HCT116 (cell line): ENCODE data around the gene TNRC6A. TPM values are rescaled to one million over a fixed set of nuclear protein-coding genes. Genes with fewer than 3 reads are reported as not detected.

Source experiments
- ATAC-seq: fragments of 200-7000 bp; cut with Tn5 transposase; 2 replicates; pipeline ENCODE4 v1.9.1; 2020; ENCODE audit warnings: mild to moderate bottlenecking, moderate library complexity
- BruUV-seq: library from RNA; stranded (reverse); fragments of 400-500 nt; replicated peaks from 2 replicates; lab custom pipeline; 2021; lab: Mats Ljungman, UMichigan
- CTCF ChIA-PET: fragments of 300-600 bp; sonication (Branson Sonifier 250); formaldehyde crosslinking; loops from one replicate; lab custom pipeline; 2021; ENCODE audit warnings: antibody characterized with exemption; lab: Charles Lee
- POLR2A ChIA-PET: fragments of 300-600, 350-600 bp; sonication (Branson Sonifier 250); formaldehyde crosslinking; loops from one replicate; lab custom pipeline; 2021; ENCODE audit warnings: antibody characterized with exemption; lab: Charles Lee
- RAD21 ChIA-PET, 2 experiments: fragments of 300-600 bp; sonication (Branson Sonifier 250); formaldehyde crosslinking; loops; one replicate each; lab custom pipeline; 2023; ENCODE audit warnings: low total read pairs in 2 of 2; ENCODE audit not compliant: uncharacterized antibody in 2 of 2, unreplicated experiment in 2 of 2, low non-redundant PET in 1 of 2; lab: Charles Lee
- DNase-seq: peaks from one replicate; pipeline ENCODE4 v3.0.0-alpha.2; 2010; ENCODE audit warnings: low read depth, low spot score
- H2AFZ ChIP-seq: fragments of 200-600 bp; shearing (Covaris generic), sonication (generic); 2 replicates; pipeline ENCODE4 v1.6.1; 2017; ENCODE audit warnings: low read depth, mixed run types, mixed read lengths, antibody characterized with exemption, low read length; ENCODE audit not compliant: poor library complexity, severe bottlenecking
- H3K27ac ChIP-seq: 2 replicates; pipeline ENCODE4 v1.5.1; 2012; ENCODE audit warnings: low read depth, low read length
- H3K27me3 ChIP-seq: fragments of 200-600 bp; sonication (generic); 2 replicates; pipeline ENCODE4 v1.6.1; 2016; ENCODE audit warnings: mixed run types, low read length, mixed read lengths; ENCODE audit not compliant: insufficient read depth
- H3K36me3 ChIP-seq, 2 experiments: fragments of 200-500 bp in 1 of 2; fragments of 200-600 bp in 1 of 2; sonication (Bioruptor generic) in 1 of 2; sonication (generic) in 1 of 2; 2 replicates each; pipeline versions ENCODE4 v1.5.1 to v1.6.1; 2014 to 2016; ENCODE audit warnings: low read length in 2 of 2, inconsistent platforms in 1 of 2, mixed read lengths in 1 of 2, mixed run types in 1 of 2; ENCODE audit not compliant: insufficient read depth in 2 of 2, control insufficient read depth in 1 of 2
- H3K4me1 ChIP-seq, 2 experiments: fragments of 200-600 bp in 1 of 2; sonication (generic) in 1 of 2; 2 replicates each; pipeline versions ENCODE4 v1.5.1 to v1.6.1; 2012 to 2017; ENCODE audit warnings: low read length in 2 of 2, inconsistent platforms in 1 of 2, mild to moderate bottlenecking in 1 of 2, mixed read lengths in 1 of 2, mixed run types in 1 of 2, moderate library complexity in 1 of 2; ENCODE audit not compliant: insufficient read depth in 2 of 2, control insufficient read depth in 1 of 2
- H3K4me2 ChIP-seq: fragments of 200-600 bp; sonication (generic); 2 replicates; pipeline ENCODE4 v1.6.1; 2017; ENCODE audit warnings: mixed run types, low read length, mixed read lengths
- H3K4me3 ChIP-seq, 2 experiments: fragments of 200-600 bp in 1 of 2; sonication (generic) in 1 of 2; replicated peaks in 1 of 2; 2 replicates each; pipeline ENCODE4 v1.5.1; 2011 to 2016; ENCODE audit warnings: low read length in 2 of 2, control low read depth in 1 of 2, low read depth in 1 of 2, mild to moderate bottlenecking in 1 of 2, mixed read lengths in 1 of 2, mixed run types in 1 of 2
- H3K79me2 ChIP-seq: fragments of 200-600 bp; sonication (generic); 2 replicates; pipeline ENCODE4 v1.6.1; 2017; ENCODE audit warnings: mild to moderate bottlenecking, mixed run types, low read length, moderate library complexity, mixed read lengths; ENCODE audit not compliant: insufficient read depth
- H3K9ac ChIP-seq: fragments of 200-600 bp; sonication (generic); 2 replicates; pipeline ENCODE4 v1.6.1; 2016; ENCODE audit warnings: low read length, mixed read lengths
- H3K9me2 ChIP-seq: fragments of 200-600 bp; sonication (generic), shearing (Covaris generic); 2 replicates; pipeline ENCODE4 v1.6.1; 2017; ENCODE audit warnings: mixed run types, mild to moderate bottlenecking, moderate library complexity; ENCODE audit not compliant: insufficient read depth
- H3K9me3 ChIP-seq, 2 experiments: fragments of 200-500 bp in 1 of 2; fragments of 200-600 bp in 1 of 2; sonication (Bioruptor generic) in 1 of 2; sonication (generic) in 1 of 2; 2 replicates each; pipeline ENCODE4 v1.6.1; 2014 to 2017; ENCODE audit warnings: low read length in 2 of 2, mixed read lengths in 2 of 2, inconsistent platforms in 1 of 2, low read depth in 1 of 2, mild to moderate bottlenecking in 1 of 2, mixed run types in 1 of 2, moderate library complexity in 1 of 2; ENCODE audit not compliant: control insufficient read depth in 1 of 2, insufficient read depth in 1 of 2
- H4K20me1 ChIP-seq: fragments of 200-600 bp; sonication (generic), shearing (Covaris generic); 2 replicates; pipeline ENCODE4 v1.6.1; 2017; ENCODE audit warnings: mixed run types, mild to moderate bottlenecking, moderate library complexity; ENCODE audit not compliant: insufficient read depth
- CBX3 ChIP-seq: IDR thresholded peaks from 2 replicates; pipeline ENCODE4 v1.6.1; 2012; ENCODE audit warnings: low read depth
- CEBPB ChIP-seq: IDR thresholded peaks from 2 replicates; pipeline ENCODE4 v1.6.1; 2012; ENCODE audit warnings: low read depth
- EGR1 ChIP-seq: IDR thresholded peaks from 2 replicates; pipeline ENCODE4 v1.6.1; 2012; ENCODE audit warnings: low read depth
- ELF1 ChIP-seq: IDR thresholded peaks from 2 replicates; pipeline ENCODE4 v1.6.1; 2012; ENCODE audit warnings: low read depth, borderline replicate concordance
- EZH2 ChIP-seq: fragments of 200-600 bp; sonication (generic); IDR thresholded peaks from 2 replicates; pipeline ENCODE4 v1.6.1; 2017; ENCODE audit warnings: antibody characterized with exemption, mixed run types
- EZH2phosphoT487 ChIP-seq: fragments of 200-600 bp; IDR thresholded peaks from 2 replicates; pipeline ENCODE4 v1.6.1; 2018; ENCODE audit warnings: antibody characterized with exemption, borderline replicate concordance
- JUND ChIP-seq: IDR thresholded peaks from 2 replicates; pipeline ENCODE4 v1.6.1; 2012
- POLR2AphosphoS5 ChIP-seq: IDR thresholded peaks from 2 replicates; pipeline ENCODE4 v1.6.1; 2011; ENCODE audit warnings: mild to moderate bottlenecking, low read depth, low read length, moderate library complexity
- SIN3A ChIP-seq: IDR thresholded peaks from 2 replicates; pipeline ENCODE4 v1.6.1; 2012; ENCODE audit warnings: low read depth
- SP1 ChIP-seq: IDR thresholded peaks from 2 replicates; pipeline ENCODE4 v1.6.1; 2012; ENCODE audit warnings: low read depth
- SRF ChIP-seq: IDR thresholded peaks from 2 replicates; pipeline ENCODE4 v1.6.1; 2012; ENCODE audit warnings: low read depth
- TCF7L2 ChIP-seq: IDR thresholded peaks from 2 replicates; pipeline ENCODE4 v1.7.0; 2011; ENCODE audit warnings: borderline replicate concordance, inconsistent platforms; ENCODE audit not compliant: insufficient read depth, insufficient read length; ENCODE audit errors: extremely low read depth
- YY1 ChIP-seq: IDR thresholded peaks from 2 replicates; pipeline ENCODE4 v1.6.1; 2011; ENCODE audit warnings: low read length, low read depth, moderate library complexity, mild to moderate bottlenecking; ENCODE audit not compliant: insufficient replicate concordance; ENCODE audit errors: extremely low read depth
- ZFX ChIP-seq: fragments of 450-650 bp; IDR thresholded peaks from 2 replicates; pipeline ENCODE4 v1.6.1; 2017
- ZNF274 ChIP-seq: fragments of 200-500 bp; sonication (Bioruptor generic); IDR thresholded peaks from 2 replicates; pipeline ENCODE4 v1.6.1; 2014; ENCODE audit warnings: mild to moderate bottlenecking, low read depth, low read length, inconsistent platforms
- intact Hi-C: fragments of 100-400 bp; cut with micrococcal nuclease; formaldehyde crosslinking; loops from 2 replicates; pipeline ENCODE4 v1.10.0; 2022
- total RNA-seq: library from RNA; stranded (reverse); gene quantifications from one replicate; pipeline ENCODE4 v1.2.1, GENCODE V29; 2021; ENCODE audit not compliant: unreplicated experiment
- TF ChIP-seq, protein P1 (sequence below): IDR thresholded peaks from 2 replicates; pipeline ENCODE4 v1.6.1; 2012
- TF ChIP-seq, protein P2 (sequence below): IDR thresholded peaks from 2 replicates; pipeline ENCODE4 v1.6.1; 2012; ENCODE audit warnings: low read depth
- TF ChIP-seq, protein P3 (sequence below): IDR thresholded peaks from 2 replicates; pipeline ENCODE4 v1.6.1; 2012

The TNRC6A gene
- total RNA-seq, 1 experiment from 2014 or later: 37.0 TPM

DNA sequence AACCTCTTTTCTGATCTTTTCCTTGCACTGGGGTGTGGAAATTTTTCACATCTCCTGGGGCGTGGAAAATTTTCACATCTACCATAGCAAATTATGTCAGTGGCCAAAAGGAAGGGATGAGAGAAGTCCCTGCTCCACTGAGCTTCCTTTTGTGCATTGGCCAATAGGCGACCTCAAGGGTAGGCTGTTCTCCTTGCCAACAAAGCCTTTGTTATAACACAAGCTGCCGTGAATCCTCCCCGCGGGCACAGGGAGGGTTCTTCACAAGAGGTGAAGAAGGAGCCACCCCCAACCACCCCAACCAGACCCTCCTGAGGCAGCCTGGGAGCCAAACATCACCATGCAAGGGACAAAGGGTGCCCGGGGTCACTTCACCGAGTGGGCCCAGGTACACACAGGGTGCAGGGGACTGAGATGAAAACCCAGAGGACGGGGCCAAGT, 122.8 kb downstream of the TNRC6A start:
- Histone ChIP-seq H3K36me3 (no peaks in the 10 kb centered on the region), H3K9me2 (no peaks in the 10 kb centered on the region), H3K9me3 (no peaks in the 10 kb centered on the region), H3K27me3 (no peaks in the 10 kb centered on the region), H3K9ac (no peak overlapping the region), H3K27ac (no peak overlapping the region), H3K79me2 (no peaks in the 10 kb centered on the region), H2AFZ (no peak overlapping the region), H3K4me2 (no peak overlapping the region), H3K4me1 (peaks cover 9 to 56% of the 10 kb centered on the region in 2 experiments), H4K20me1 (no peaks in the 10 kb centered on the region), H3K4me3 (no peak overlapping the region)
- DNase-seq: no peak
- TF ChIP-seq SRF (no peak), JUND (no peak), ZFX (no peak), SP1 (no peak), YY1 (no peak), CEBPB (no peak), SIN3A (no peak), EGR1 (no peak), ZNF274 (no peak), TCF7L2 (no peak), EZH2 (no peak), ELF1 (no peak), CBX3 (no peak), POLR2AphosphoS5 (no peak), EZH2phosphoT487 (no peak)
- TF ChIP-seq, protein P1, sequence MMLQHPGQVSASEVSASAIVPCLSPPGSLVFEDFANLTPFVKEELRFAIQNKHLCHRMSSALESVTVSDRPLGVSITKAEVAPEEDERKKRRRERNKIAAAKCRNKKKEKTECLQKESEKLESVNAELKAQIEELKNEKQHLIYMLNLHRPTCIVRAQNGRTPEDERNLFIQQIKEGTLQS: no peak
- TF ChIP-seq, protein P2, sequence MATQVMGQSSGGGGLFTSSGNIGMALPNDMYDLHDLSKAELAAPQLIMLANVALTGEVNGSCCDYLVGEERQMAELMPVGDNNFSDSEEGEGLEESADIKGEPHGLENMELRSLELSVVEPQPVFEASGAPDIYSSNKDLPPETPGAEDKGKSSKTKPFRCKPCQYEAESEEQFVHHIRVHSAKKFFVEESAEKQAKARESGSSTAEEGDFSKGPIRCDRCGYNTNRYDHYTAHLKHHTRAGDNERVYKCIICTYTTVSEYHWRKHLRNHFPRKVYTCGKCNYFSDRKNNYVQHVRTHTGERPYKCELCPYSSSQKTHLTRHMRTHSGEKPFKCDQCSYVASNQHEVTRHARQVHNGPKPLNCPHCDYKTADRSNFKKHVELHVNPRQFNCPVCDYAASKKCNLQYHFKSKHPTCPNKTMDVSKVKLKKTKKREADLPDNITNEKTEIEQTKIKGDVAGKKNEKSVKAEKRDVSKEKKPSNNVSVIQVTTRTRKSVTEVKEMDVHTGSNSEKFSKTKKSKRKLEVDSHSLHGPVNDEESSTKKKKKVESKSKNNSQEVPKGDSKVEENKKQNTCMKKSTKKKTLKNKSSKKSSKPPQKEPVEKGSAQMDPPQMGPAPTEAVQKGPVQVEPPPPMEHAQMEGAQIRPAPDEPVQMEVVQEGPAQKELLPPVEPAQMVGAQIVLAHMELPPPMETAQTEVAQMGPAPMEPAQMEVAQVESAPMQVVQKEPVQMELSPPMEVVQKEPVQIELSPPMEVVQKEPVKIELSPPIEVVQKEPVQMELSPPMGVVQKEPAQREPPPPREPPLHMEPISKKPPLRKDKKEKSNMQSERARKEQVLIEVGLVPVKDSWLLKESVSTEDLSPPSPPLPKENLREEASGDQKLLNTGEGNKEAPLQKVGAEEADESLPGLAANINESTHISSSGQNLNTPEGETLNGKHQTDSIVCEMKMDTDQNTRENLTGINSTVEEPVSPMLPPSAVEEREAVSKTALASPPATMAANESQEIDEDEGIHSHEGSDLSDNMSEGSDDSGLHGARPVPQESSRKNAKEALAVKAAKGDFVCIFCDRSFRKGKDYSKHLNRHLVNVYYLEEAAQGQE: no peak
- TF ChIP-seq, protein P3, sequence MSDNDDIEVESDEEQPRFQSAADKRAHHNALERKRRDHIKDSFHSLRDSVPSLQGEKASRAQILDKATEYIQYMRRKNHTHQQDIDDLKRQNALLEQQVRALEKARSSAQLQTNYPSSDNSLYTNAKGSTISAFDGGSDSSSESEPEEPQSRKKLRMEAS: no peak
- no TSS peak for BruUV-seq
- no peak for ATAC-seq
- ChIA-PET CTCF (no interaction called here), RAD21 (no interaction called here), POLR2A (no interaction called here)
- intact Hi-C loops: no loop called here
